GM12874 (cell line): Measurements from ENCODE around the gene PKD2L1.

Experiments
- CTCF ChIP-seq: IDR thresholded peaks from 2 replicates; pipeline ENCODE4 v1.5.1; 2011; ENCODE audit warnings: low read depth, mild to moderate bottlenecking, control low read depth, low read length, moderate library complexity; ENCODE audit not compliant: insufficient read depth

Gene PKD2L1

GRCh38 chr10:100345570-100346330, 15.7 kb upstream of the PKD2L1 start:
- TF ChIP-seq CTCF = no peak

- TF ChIP-seq CTCF = no peak
Observed at GRCh38 chr10:100344241-100344788, 14.3 kb upstream of the PKD2L1 start.

- no peak for TF ChIP-seq CTCF
Observed at GRCh38 chr10:100342627-100342972, 12.6 kb upstream of the PKD2L1 start.

- TF ChIP-seq CTCF = peak; percentile 75
Observed at GRCh38 chr10:100341953-100342626, 12.1 kb upstream of the PKD2L1 start.

- no peak for TF ChIP-seq CTCF
Observed at GRCh38 chr10:100340948-100341847, 11.2 kb upstream of the PKD2L1 start.

GRCh38 chr10:100339236-100339635, 9.2 kb upstream of the PKD2L1 start:
- no peak for TF ChIP-seq CTCF
